HT-29 (cell line): ENCODE data around the gene RAB17. TPM values are rescaled to one million over a fixed set of nuclear protein-coding genes. Genes with fewer than 3 reads are reported as not detected.

Experiments used
- DNase-seq: peaks from one replicate; pipeline ENCODE4 v3.0.0-alpha.2; 2015; ENCODE audit warnings: low spot score
- total RNA-seq: library from RNA; depleted of rRNA; stranded (reverse); fragments of >200 nt; shearing (Covaris generic); gene quantifications from 2 replicates; pipeline ENCODE4 v1.2.3, GENCODE V29; 2014; rRNA removed

The RAB17 gene, protein sequence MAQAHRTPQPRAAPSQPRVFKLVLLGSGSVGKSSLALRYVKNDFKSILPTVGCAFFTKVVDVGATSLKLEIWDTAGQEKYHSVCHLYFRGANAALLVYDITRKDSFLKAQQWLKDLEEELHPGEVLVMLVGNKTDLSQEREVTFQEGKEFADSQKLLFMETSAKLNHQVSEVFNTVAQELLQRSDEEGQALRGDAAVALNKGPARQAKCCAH
- total RNA-seq: 44.2 and 65.1 TPM in 2 replicates

DNA sequence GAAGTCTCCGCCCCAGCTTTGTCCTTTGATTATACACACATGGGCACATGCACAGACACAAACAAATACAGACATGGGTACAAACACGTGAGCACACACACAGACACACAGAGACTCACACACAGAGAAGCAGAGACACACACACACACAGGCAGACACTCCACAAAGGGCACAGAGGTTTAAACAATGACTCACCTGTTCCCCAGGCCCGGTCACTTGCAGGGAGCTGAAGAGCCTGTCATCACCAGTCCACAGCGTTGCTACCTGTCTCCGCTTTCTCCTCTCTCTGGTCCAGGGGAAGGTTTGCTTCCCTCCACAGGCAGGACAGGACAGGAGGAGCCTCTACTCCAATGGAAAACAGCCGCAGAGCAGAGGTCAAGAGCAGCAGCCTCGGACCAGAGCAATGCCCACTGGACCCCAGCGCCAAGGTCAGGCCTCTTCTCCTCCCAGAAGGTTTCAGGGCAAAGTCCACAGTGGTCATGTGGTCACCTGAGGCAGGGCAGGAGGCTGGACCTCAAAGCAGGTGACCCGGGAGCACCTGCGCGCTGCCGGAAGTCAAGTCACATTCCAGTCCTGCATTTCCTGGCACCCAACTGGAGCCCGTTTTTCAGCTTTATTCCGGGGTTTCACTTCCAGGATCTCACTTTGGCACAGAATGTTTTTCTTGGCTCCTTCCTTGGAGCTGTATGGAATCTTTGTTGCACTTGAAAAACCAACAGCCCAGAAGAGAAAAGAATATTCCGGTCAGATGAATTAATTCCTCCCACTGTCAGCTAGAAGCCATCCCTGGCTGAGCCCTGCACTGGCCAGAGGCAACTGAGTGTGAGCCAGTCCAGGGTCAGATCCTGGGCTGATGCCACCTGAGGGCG, at the start of gene RAB17:
Gene RAB17, minus strand, starts transcription at position 463 of the 869 bp plus-strand sequence. CDS start 4,580 bp downstream, outside the sequence.
- peak; percentile 90 for DNase-seq

DNA sequence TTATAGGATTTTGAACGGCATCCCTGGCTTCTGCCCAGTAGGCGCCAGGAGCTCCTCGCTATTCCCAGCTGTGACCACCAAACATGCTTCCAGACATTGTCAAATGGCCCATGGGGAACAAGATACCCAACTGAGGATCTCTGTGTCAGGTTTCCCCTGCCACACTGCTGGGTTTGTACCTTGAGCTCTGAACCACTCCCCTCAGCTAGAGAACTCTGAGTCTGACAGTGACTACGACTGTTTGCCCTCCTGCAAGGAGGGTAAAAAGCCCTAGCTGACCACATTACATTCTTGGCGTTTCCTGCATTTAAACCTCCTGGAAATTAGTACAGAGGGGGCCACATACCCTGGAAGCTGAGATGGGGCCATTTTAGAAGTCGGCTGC, 49.3 kb upstream of the RAB17 start:
- no peak for DNase-seq

DNA sequence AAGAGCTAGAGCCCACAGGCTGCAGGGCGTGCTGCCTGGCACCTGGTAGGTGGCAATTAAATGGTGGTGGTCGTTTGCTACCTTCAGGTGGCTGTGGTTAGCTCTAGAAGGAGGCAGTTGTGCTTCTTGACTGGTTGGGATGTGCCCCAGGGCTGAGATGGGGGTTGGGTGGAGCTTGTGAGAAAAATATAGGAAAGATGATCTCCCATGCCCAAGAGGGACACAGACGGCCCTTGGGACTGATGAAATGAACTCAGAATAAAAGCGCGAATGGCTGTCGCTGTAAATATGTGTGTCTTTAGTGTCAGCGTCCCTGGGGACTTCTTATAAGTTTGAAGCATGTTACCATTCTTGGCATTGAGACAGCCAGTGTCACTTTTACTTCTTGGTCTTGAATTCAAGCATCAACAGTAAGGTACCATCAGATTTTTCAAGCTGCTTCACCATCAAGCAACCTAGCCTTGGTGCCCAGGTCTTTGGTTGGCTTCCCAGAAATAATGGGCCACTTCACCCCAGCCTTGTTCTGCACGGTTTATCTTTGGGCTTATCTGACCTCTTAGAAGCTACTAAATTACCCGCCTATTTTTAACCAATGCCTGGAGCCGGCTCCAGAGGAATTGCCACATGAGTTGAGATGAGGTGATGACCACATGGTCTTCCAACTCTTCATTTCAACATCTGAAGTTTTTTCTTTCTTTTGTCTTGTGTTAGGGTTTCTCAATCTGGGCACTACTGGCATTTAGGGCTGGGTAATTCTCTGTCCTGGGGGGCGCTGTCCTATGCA, 48.7 kb upstream of the RAB17 start:
- no peak for DNase-seq

GRCh38 chr2:237638176-237638575, 47.6 kb upstream of the RAB17 start:
- DNase-seq: no peak

DNA sequence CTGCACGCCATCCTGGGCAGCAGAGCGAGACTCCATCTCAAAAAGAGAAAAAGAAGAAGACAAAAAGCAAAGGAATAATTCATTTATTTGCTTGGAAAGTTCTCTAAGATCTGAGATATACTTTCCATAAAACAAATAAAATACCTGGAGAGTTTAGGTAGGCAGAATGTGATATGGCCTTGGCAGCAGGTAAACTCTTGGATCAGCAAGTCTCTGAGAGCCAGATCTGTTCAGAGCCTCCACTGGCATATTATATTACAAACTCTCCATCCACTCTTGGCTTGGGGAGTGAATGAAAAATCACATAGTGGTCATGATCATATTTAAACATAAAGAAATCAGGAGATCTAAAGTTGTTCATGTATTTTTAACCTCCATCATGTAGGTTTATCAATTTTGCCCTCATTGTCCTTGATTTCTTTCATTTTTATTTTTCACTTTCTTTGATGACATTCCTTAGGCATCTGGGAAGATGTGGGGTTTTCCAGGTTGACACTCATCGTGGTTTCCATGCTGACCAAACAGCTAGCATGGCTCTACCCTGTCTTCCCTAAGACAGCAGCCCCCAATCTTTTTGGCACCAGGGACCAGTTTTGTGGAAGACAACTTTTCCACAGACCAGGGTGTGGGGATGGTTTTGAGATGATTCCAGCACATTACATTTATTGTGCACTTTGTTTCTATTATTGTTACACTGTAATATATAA, 47.0 kb upstream of the RAB17 start:
- DNase-seq: no peak

- DNase-seq: no peak
Measured at GRCh38 chr2:237636578-237636977, 46.0 kb upstream of the RAB17 start.

DNA sequence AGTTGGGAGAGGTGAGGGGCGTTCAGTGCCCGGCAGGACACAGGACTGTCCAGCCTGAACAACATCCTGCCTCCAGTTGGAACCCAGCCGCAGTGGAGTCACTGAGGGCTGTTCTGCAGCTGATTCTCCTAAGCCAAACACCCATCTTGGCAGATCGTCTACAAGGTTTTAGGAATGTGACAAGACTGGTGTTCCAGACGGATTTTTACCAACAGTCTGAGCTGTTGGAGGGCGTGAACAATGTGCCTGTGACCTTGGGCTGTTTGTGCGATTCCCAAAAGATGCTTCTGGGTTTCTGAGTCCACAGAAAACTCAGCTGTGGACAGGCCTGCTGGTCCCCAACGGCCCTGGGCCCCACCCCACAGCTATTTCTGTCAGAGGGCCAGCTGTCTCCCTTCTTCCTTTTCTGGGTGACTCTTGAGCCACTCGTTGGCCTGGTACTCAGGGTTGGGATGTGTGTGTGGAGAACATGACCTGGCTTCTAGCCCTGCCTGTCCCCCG, 42.6 kb upstream of the RAB17 start:
- no peak for DNase-seq

GRCh38 chr2:237631801-237632585, 41.5 kb upstream of the RAB17 start:
- DNase-seq: no peak

GRCh38 chr2:237631007-237631785, 40.7 kb upstream of the RAB17 start:
- no peak for DNase-seq

GRCh38 chr2:237630216-237631000, 39.9 kb upstream of the RAB17 start:
- DNase-seq: no peak

- no peak for DNase-seq
Measured at GRCh38 chr2:237629739-237630138, 39.2 kb upstream of the RAB17 start.

- DNase-seq: no peak
Measured at GRCh38 chr2:237629188-237629534, 38.6 kb upstream of the RAB17 start.

- no peak for DNase-seq
Measured at GRCh38 chr2:237628247-237629187, 38.0 kb upstream of the RAB17 start.

- no peak for DNase-seq
Measured at GRCh38 chr2:237627441-237628246, 37.1 kb upstream of the RAB17 start, which contains the start of gene LRRFIP1. TSS of gene LRRFIP1 (plus strand) at chr2:237627587. CDS start at chr2:237627645, 58 bp downstream.

DNA sequence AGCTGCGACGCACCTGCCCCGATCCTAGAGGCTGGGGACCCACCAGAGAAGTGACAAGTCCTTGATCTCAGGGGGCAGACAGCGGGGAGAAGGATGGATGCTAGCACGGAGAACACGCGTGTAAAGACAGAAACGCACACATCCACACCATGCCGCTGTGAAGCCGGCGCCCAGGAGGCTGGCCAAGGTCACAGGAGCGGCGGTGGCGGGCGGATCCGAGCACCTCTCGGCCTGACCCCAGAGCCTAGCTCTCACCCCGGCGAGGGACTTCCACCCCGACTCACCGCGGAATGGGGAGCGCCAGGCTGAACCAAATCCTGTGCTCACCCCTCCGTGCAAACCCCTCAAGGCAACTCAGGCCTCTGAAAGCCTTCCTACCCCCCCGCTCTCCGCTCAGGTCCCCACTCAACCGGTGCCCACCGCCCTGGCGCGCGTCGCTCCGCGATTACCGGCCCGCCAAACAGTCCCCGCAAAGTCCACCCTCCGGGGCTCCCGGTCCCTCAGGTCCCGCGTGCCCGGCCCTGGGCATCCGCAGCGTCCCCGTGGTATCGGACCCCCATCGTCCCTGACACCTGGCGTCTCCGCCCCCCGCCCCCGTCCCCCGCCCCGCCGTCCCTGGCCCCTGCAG, 36.4 kb upstream of the RAB17 start:
- DNase-seq: no peak

DNA sequence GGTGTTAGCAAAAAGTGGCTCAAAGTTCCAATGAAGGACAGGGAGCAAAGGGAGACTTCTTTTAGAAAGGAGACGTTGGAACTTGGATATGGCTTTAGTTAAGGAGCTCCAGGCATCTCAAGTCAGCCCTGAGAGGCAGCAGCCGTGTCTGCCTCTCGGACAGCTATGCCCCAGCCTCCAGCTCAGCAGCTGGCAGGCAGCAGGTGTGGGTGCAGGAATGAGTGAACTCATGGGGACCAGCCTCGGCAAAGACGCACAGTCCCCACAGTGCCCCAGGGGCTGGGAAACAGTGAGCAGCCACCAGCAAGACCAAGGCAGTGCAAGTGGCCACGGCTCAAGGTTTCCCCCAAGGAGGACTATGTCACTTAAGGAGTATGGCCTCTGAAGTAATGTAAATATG, 35.2 kb upstream of the RAB17 start:
- DNase-seq: no peak
